GM19238 (cell line): ENCODE measurements around the gene FXYD5.
"Not testable (repeated sequence)": the region's sequence is repeated elsewhere in the genome, so short reads cannot be mapped to it uniquely, and the experiment has no call there.

Source experiments
- DNase-seq: peaks from one replicate; pipeline ENCODE4 v3.0.0; 2011; ENCODE audit warnings: low spot score; ENCODE audit not compliant: insufficient read length

The FXYD5 gene

GRCh38 chr19:35136977-35137702, 17.4 kb upstream of the FXYD5 start:
- DNase-seq: no peak

GRCh38 chr19:35138305-35138892, 16.1 kb upstream of the FXYD5 start, which contains the start of gene FXYD1:
FXYD1 (plus strand) TSS chr19:35138824; CDS start chr19:35140080, 1,256 bp downstream.
- DNase-seq: no peak

- no peak for DNase-seq
Observed at GRCh38 chr19:35140207-35140961, 14.2 kb upstream of the FXYD5 start.

- DNase-seq: peak; percentile 98
Observed at GRCh38 chr19:35140962-35141836, 13.3 kb upstream of the FXYD5 start.

GRCh38 chr19:35141837-35142605, 12.5 kb upstream of the FXYD5 start:
- DNase-seq: no peak

GRCh38 chr19:35142606-35143230, 11.8 kb upstream of the FXYD5 start:
- DNase-seq: peak; percentile 64

- DNase-seq: no peak
Observed at GRCh38 chr19:35143231-35143715, 11.3 kb upstream of the FXYD5 start, which contains the start of gene FXYD7. FXYD7 (plus strand) TSS chr19:35143255; CDS start chr19:35143334, 79 bp downstream.

GRCh38 chr19:35143818-35144217, 10.7 kb upstream of the FXYD5 start:
- DNase-seq: no peak

GRCh38 chr19:35144259-35144599, 10.3 kb upstream of the FXYD5 start:
- no peak for DNase-seq

GRCh38 chr19:35144600-35145436, 9.7 kb upstream of the FXYD5 start:
- no peak for DNase-seq

GRCh38 chr19:35146746-35147459, 7.6 kb upstream of the FXYD5 start:
- DNase-seq: no peak

GRCh38 chr19:35149463-35149862, 5.1 kb upstream of the FXYD5 start:
- no peak for DNase-seq

- no peak for DNase-seq
Observed at GRCh38 chr19:35150445-35150844, 4.1 kb upstream of the FXYD5 start.

GRCh38 chr19:35151273-35152065, 3.1 kb upstream of the FXYD5 start:
- no peak for DNase-seq

GRCh38 chr19:35153129-35153522, 1.4 kb upstream of the FXYD5 start:
- not testable (repeated sequence) for DNase-seq

- peak; percentile 70 for DNase-seq
Observed at GRCh38 chr19:35153701-35154524, 622 bp upstream of the FXYD5 start.

- DNase-seq: peak; percentile 47
Observed at GRCh38 chr19:35155441-35155840, 906 bp downstream of the FXYD5 start.
